A549 (cell line): ENCODE data around the gene HOXB7. TPM values are rescaled to one million over a fixed set of nuclear protein-coding genes. Genes with fewer than 3 reads are reported as not detected.

Source experiments
- ATAC-seq, 2 experiments: fragments of 200-7000 bp in 1 of 2; fragments of >200 bp in 1 of 2; cut with Nextera tagmentation in 1 of 2; cut with Tn5 transposase in 1 of 2; 3 replicates each; pipeline versions ENCODE4 v1.8.0 to v1.9.1; 2018 to 2020; ENCODE audit warnings: mild to moderate bottlenecking in 1 of 2, moderate library complexity in 1 of 2
- CTCF ChIA-PET: fragments of 300-600 bp; sonication (Branson Sonifier 250); formaldehyde crosslinking; extraction: SDS; loops from one replicate; lab custom pipeline; 2021; ENCODE audit warnings: antibody characterized with exemption, inconsistent platforms; lab: Yijun Ruan, JAX
- POLR2A ChIA-PET: fragments of 350-600 bp; formaldehyde crosslinking; extraction: SDS; loops from one replicate; lab custom pipeline; 2021; ENCODE audit warnings: antibody characterized with exemption, inconsistent platforms; lab: Yijun Ruan, JAX
- DNase-seq, 2 experiments: peaks; one replicate each; pipeline versions ENCODE4 v3.0.0 to v3.0.0-alpha.2; 2011 to 2016; ENCODE audit warnings: low read depth in 1 of 2, low spot score in 1 of 2
- FAIRE-seq: peaks from 2 replicates; lab custom pipeline; 2011; peaks lifted over from hg19 to GRCh38; lab: Jason Lieb, UNC
- H3K27ac ChIP-seq, 2 experiments: fragments of >200 bp; sonication (Bioruptor Twin); formaldehyde crosslinking; 3 replicates each; pipeline ENCODE4 v1.5.1; 2016 to 2017
- H3K4me1 ChIP-seq: fragments of >200 bp; sonication (Bioruptor Twin); formaldehyde crosslinking; 3 replicates; pipeline ENCODE4 v1.6.1; 2016
- H3K4me2 ChIP-seq: fragments of >200 bp; sonication (Bioruptor Twin); formaldehyde crosslinking; 3 replicates; pipeline ENCODE4 v1.6.1; 2016
- H3K4me3 ChIP-seq: fragments of >200 bp; sonication (Bioruptor Twin); formaldehyde crosslinking; 3 replicates; pipeline ENCODE4 v1.5.1; 2016
- H3K9me3 ChIP-seq: fragments of >200 bp; sonication (Bioruptor Twin); formaldehyde crosslinking; 3 replicates; pipeline ENCODE4 v1.6.1; 2016
- ATOH8 ChIP-seq: fragments of 250-450 bp; sonication (Bioruptor Pico); IDR thresholded peaks from 2 replicates; pipeline ENCODE4 v1.5.0; 2020; ENCODE audit warnings: low read depth, mild to moderate bottlenecking, moderate library complexity
- CBX2 ChIP-seq: fragments of 200-600 bp; sonication (generic); IDR thresholded peaks from 2 replicates; pipeline ENCODE4 v1.6.1; 2016; ENCODE audit warnings: low read depth, mild to moderate bottlenecking, borderline replicate concordance
- CEBPB ChIP-seq, 2 experiments: fragments of >200 bp in 1 of 2; sonication (Bioruptor Twin) in 1 of 2; formaldehyde crosslinking in 1 of 2; IDR thresholded peaks; 2 replicates each; pipeline ENCODE4 v1.6.1; 2012 to 2016
- CHD4 ChIP-seq: fragments of 200-600 bp; sonication (generic); IDR thresholded peaks from 2 replicates; pipeline ENCODE4 v1.6.1; 2016; ENCODE audit warnings: antibody characterized with exemption, mild to moderate bottlenecking, borderline replicate concordance
- EHMT2 ChIP-seq: fragments of 200-600 bp; sonication (generic); IDR thresholded peaks from 2 replicates; pipeline ENCODE4 v1.6.1; 2016; ENCODE audit warnings: antibody characterized with exemption, low read depth, mild to moderate bottlenecking, moderate library complexity
- ELK1 ChIP-seq: fragments of 150-350 bp; IDR thresholded peaks from 2 replicates; pipeline ENCODE4 v1.6.1; 2014; ENCODE audit warnings: low read depth, mild to moderate bottlenecking, low read length
- EP300 ChIP-seq, 2 experiments: fragments of >200 bp; sonication (Bioruptor Twin); formaldehyde crosslinking; IDR thresholded peaks; 2 replicates in 1 of 2; 3 replicates in 1 of 2; pipeline ENCODE4 v1.6.1; 2016 to 2017
- ESRRA ChIP-seq: fragments of 150-350 bp; IDR thresholded peaks from 2 replicates; pipeline ENCODE4 v1.6.1; 2014; ENCODE audit warnings: mild to moderate bottlenecking, low read length, borderline replicate concordance
- FOSL2 ChIP-seq, 2 experiments: fragments of 450-650 bp in 1 of 2; fragments of >200 bp in 1 of 2; sonication (Bioruptor Twin) in 1 of 2; formaldehyde crosslinking; IDR thresholded peaks; 2 replicates each; pipeline versions ENCODE4 v1.5.0 to v1.6.1; 2016 to 2020; ENCODE audit warnings: mild to moderate bottlenecking in 1 of 2, moderate library complexity in 1 of 2
- FOXS1 ChIP-seq: fragments of 250-450 bp; sonication (Bioruptor Pico); IDR thresholded peaks from 2 replicates; pipeline ENCODE4 v1.5.0; 2020; ENCODE audit warnings: mild to moderate bottlenecking, moderate library complexity
- HDAC2 ChIP-seq: fragments of 200-600 bp; sonication (generic); IDR thresholded peaks from 2 replicates; pipeline ENCODE4 v1.6.1; 2016
- HES2 ChIP-seq: fragments of >200 bp; sonication (Bioruptor Twin); formaldehyde crosslinking; IDR thresholded peaks from 2 replicates; pipeline ENCODE4 v1.6.1; 2016
- HEYL ChIP-seq: fragments of 250-450 bp; sonication (Bioruptor Pico); IDR thresholded peaks from 2 replicates; pipeline ENCODE4 v1.8.0; 2021; ENCODE audit warnings: mild to moderate bottlenecking, moderate library complexity
- HOXA7 ChIP-seq: fragments of 250-450 bp; sonication (Bioruptor Pico); IDR thresholded peaks from 2 replicates; pipeline ENCODE4 v1.5.0; 2020; ENCODE audit warnings: mild to moderate bottlenecking, moderate library complexity
- HOXB13 ChIP-seq: fragments of 250-450 bp; sonication (Bioruptor Pico); IDR thresholded peaks from 2 replicates; pipeline ENCODE4 v1.5.0; 2020; ENCODE audit warnings: low read depth, mild to moderate bottlenecking, moderate library complexity
- JUNB ChIP-seq: fragments of >200 bp; sonication (Bioruptor Twin); formaldehyde crosslinking; IDR thresholded peaks from 2 replicates; pipeline ENCODE4 v1.6.1; 2016
- MYC ChIP-seq: IDR thresholded peaks from 2 replicates; pipeline ENCODE4 v1.6.1; 2012; ENCODE audit warnings: mild to moderate bottlenecking, inconsistent platforms, low read length, improper control_type of control experiment, borderline replicate concordance
- NFE2L2 ChIP-seq: fragments of 150-350 bp; conservative IDR thresholded peaks from 2 replicates; pipeline ENCODE4 v1.6.1; 2014; ENCODE audit warnings: low read length
- POLR2AphosphoS2 ChIP-seq: conservative IDR thresholded peaks from 2 replicates; pipeline ENCODE4 v1.6.1; 2012; ENCODE audit warnings: low read length, improper control_type of control experiment, inconsistent platforms
- RAD21 ChIP-seq, 2 experiments: fragments of >200 bp in 1 of 2; sonication (Bioruptor Twin) in 1 of 2; formaldehyde crosslinking in 1 of 2; IDR thresholded peaks in 1 of 2; conservative IDR thresholded peaks in 1 of 2; 2 replicates in 1 of 2; 3 replicates in 1 of 2; pipeline ENCODE4 v1.6.1; 2012 to 2018; ENCODE audit warnings: inconsistent platforms in 1 of 2
- RARB ChIP-seq: fragments of 250-450 bp; sonication (Bioruptor Pico); IDR thresholded peaks from 2 replicates; pipeline ENCODE4 v1.8.0; 2021; ENCODE audit warnings: mild to moderate bottlenecking, moderate library complexity
- RCOR1 ChIP-seq: fragments of 150-350 bp; IDR thresholded peaks from 2 replicates; pipeline ENCODE4 v1.6.1; 2014; ENCODE audit warnings: antibody characterized with exemption, low read length, low read depth
- REST ChIP-seq: fragments of 200-600 bp; sonication (generic); IDR thresholded peaks from 2 replicates; pipeline ENCODE4 v1.6.1; 2016; ENCODE audit warnings: antibody characterized with exemption, mild to moderate bottlenecking, moderate library complexity
- SMC3 ChIP-seq: fragments of >200 bp; sonication (Bioruptor Twin); formaldehyde crosslinking; IDR thresholded peaks from 3 replicates; pipeline ENCODE4 v1.6.1; 2018; ENCODE audit warnings: inconsistent platforms
- TFCP2L1 ChIP-seq: fragments of 250-450 bp; sonication (Bioruptor Pico); IDR thresholded peaks from 2 replicates; pipeline ENCODE4 v1.5.0; 2021; ENCODE audit warnings: mild to moderate bottlenecking
- TP53 ChIP-seq: fragments of 250-450 bp; sonication (Bioruptor Pico); IDR thresholded peaks from 2 replicates; pipeline ENCODE4 v1.5.0; 2021; ENCODE audit warnings: mild to moderate bottlenecking, moderate library complexity
- ZFP36 ChIP-seq: fragments of 450-650 bp; IDR thresholded peaks from 2 replicates; pipeline ENCODE4 v1.6.1; 2014; ENCODE audit warnings: borderline replicate concordance; ENCODE audit not compliant: partially characterized antibody
- WGBS: methylation state at CpG from one replicate; pipeline ENCODE4 v1.1.6; 2017; ENCODE audit errors: missing lambda C conversion rate; 5-methylcytosine and 5-hydroxymethylcytosine counted together
- polyA plus RNA-seq, 4 experiments: library from polyadenylated mRNA; depleted of rRNA in 3 of 4; stranded (reverse); fragments of >200 nt; fragmentation: RNase III in 1 of 4; extraction: RNeasy Plus Mini Kit Qiagen cat#74134 plus additional on column Dnase treatment in 1 of 4; gene quantifications; 2 replicates in 3 of 4; 3 replicates in 1 of 4; pipeline ENCODE4 v1.2.3, GENCODE V29; 2011 to 2017

HOXB7 gene
- polyA plus RNA-seq, 2 of the 4 experiments (the other 2 are of a cell fraction): 22.3 to 32.3 TPM

GRCh38 chr17:48575066-48575582 lies 35.7 kb downstream of the HOXB7 start:
- H3K27ac ChIP-seq: no peak overlapping the region
- DNase-seq (no peak), ATAC-seq (no peak), FAIRE-seq (no peak)
- peak overlapping the region; percentile 17; the same call in 1 of the 3 replicates for H3K4me2 ChIP-seq
- ChIA-PET CTCF (interaction anchor here (1.0 to 1.3 kb wide), 2 partner anchors 240 to 315 kb away, joined by 3 to 4 read pairs; no protein-coding TSS in a partner anchor), POLR2A (no interaction called here)
- no peaks in the 10 kb centered on the region for H3K9me3 ChIP-seq
- no peak overlapping the region for H3K4me3 ChIP-seq
- 43% methylated on average over 7 of the region's 7 CpGs for WGBS
- TF ChIP-seq EHMT2: no peak
- TF ChIP-seq RCOR1: no peak
- TF ChIP-seq RAD21 (conservative IDR thresholded peaks at IDR 0.05 in 1 of 2, IDR thresholded peaks at IDR 0.05 in 1 of 2): no peak
- TF ChIP-seq NFE2L2: no peak
- TF ChIP-seq TFCP2L1 (CRISPR knock-in tag): no peak
- no peak for TF ChIP-seq HES2
- no peak for TF ChIP-seq CHD4
- TF ChIP-seq RARB: no peak
- TF ChIP-seq HOXA7 (CRISPR knock-in tag): no peak
- no peak for TF ChIP-seq CEBPB (IDR thresholded peaks at IDR 0.05)
- H3K4me1 ChIP-seq: peaks cover 16% of the 10 kb centered on the region

GRCh38 chr17:48574505-48575065 lies 36.2 kb downstream of the HOXB7 start:
- Histone ChIP-seq H3K4me2 (peak overlapping the region; percentile 17; the same call in 1 of the 3 replicates), H3K4me1 (peaks cover 16% of the 10 kb centered on the region), H3K9me3 (no peaks in the 10 kb centered on the region), H3K27ac (no peak overlapping the region), H3K4me3 (no peak overlapping the region)
- ChIA-PET POLR2A (no interaction called here), CTCF (interaction anchor here (0.7 to 1.3 kb wide), 5 partner anchors 10 to 315 kb away, joined by 3 to 4 read pairs (median 3); no protein-coding TSS in a partner anchor)
- WGBS: 74% methylated on average over 8 of the region's 8 CpGs
- no peak for TF ChIP-seq POLR2AphosphoS2
- no peak for TF ChIP-seq HES2
- no peak for TF ChIP-seq ATOH8
- no peak for TF ChIP-seq HDAC2
- no peak for TF ChIP-seq HOXB13 (CRISPR knock-in tag)
- TF ChIP-seq CBX2: no peak
- TF ChIP-seq SMC3: no peak
- TF ChIP-seq EP300 (IDR thresholded peaks at IDR 0.05): no peak
- TF ChIP-seq TP53 (CRISPR knock-in tag): no peak
- no peak for TF ChIP-seq ZFP36
- no peak for ATAC-seq
- FAIRE-seq: no peak
- DNase-seq: no peak

- Histone ChIP-seq H3K4me3 (no peak overlapping the region), H3K27ac (no peak overlapping the region), H3K4me2 (no peak overlapping the region), H3K4me1 (peaks cover 17% of the 10 kb centered on the region), H3K9me3 (no peaks in the 10 kb centered on the region)
- FAIRE-seq (no peak), DNase-seq (no peak), ATAC-seq (no peak)
- WGBS: 88% methylated on average over 1 of the region's 1 CpG
- ChIA-PET POLR2A (no interaction called here), CTCF (interaction anchor here (0.5 to 2.6 kb wide), 2 partner anchors 12 to 312 kb away, joined by 3 to 6 read pairs; no protein-coding TSS in a partner anchor)
- TF ChIP-seq FOSL2 (IDR thresholded peaks at IDR 0.05): no peak
- no peak for TF ChIP-seq FOSL2 (CRISPR knock-in tag; IDR thresholded peaks at IDR 0.05)
- no peak for TF ChIP-seq MYC
- no peak for TF ChIP-seq RCOR1
- no peak for TF ChIP-seq JUNB
- no peak for TF ChIP-seq HEYL (CRISPR knock-in tag)
- no peak for TF ChIP-seq REST
- no peak for TF ChIP-seq HOXB13 (CRISPR knock-in tag)
- no peak for TF ChIP-seq ESRRA
- TF ChIP-seq FOXS1 (CRISPR knock-in tag): no peak
- no peak for TF ChIP-seq ELK1
- TF ChIP-seq SMC3: no peak
These were observed 38.9 kb downstream of the HOXB7 start for GRCh38 chr17:48571826-48572417.
